ENCODE measurements around the gene AEN.
"Not testable (repeated sequence)": the region's sequence is repeated elsewhere in the genome, so short reads cannot be mapped to it uniquely, and the experiment has no call there.

Gene AEN

DNA sequence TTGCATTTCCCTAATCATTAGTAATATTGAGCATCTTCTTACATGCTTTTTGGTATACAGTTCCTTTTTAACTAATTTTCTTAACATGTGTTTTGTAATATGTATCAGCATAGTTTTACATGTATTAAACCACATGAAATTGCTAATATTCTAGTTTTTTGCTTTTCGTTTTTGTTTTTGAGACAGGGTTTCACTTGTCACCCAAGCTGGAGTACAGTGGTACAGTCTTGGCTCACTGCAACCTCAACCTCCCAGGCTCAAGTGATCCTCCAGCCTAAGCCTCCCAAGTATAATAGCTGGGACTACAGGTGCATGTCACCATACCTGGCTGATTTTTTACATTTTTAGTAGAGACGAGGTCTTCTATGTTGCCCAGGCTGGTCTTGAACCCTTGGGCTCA lies 13.3 kb downstream of the AEN start:
- DNase-seq: no peak

- no peak for DNase-seq
These were observed 14.2 kb downstream of the AEN start for GRCh38 chr15:88635318-88635717.

DNA sequence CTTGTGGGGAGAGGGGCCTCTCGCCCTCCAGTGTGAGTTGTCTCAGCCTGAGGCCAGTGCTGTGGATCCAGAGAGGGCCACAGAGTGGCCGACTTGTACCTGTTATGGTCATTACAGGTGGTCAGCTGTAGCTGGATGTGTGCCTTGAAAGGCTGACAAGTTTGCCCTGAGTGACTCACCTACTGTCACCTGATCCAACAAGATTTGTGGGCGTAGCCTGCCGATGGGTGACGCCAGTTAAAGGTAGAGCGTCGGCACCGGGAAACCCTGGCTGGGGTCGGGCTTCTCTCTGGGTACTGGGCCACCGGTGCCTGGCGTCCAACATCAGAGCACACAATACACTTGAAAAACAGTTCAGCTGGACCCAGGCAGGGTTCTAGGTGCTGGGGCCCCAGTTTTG lies 14.9 kb downstream of the AEN start:
- DNase-seq: peak; percentile 65

- no peak for DNase-seq
These were observed 15.5 kb downstream of the AEN start for GRCh38 chr15:88636654-88637053.

DNA sequence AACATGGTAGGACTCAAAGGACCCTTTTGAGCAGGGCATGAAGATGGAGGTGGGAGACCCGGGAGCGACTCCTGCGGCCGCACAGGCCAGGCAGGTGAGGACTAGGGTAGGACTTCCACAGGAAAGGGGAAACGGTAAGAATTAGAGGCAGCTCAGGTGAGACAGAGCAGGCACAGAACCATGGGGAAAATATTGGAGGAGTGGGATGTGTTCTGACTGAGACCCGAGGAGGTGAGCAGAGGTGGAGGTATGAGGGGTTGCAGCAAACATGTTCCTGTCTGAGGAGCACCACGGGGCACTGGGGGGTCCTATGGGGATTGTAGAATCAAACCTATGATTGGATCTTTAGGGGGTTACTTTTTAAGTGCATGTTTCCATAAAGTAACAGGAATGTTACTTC lies 16.3 kb downstream of the AEN start:
- no peak for DNase-seq

DNA sequence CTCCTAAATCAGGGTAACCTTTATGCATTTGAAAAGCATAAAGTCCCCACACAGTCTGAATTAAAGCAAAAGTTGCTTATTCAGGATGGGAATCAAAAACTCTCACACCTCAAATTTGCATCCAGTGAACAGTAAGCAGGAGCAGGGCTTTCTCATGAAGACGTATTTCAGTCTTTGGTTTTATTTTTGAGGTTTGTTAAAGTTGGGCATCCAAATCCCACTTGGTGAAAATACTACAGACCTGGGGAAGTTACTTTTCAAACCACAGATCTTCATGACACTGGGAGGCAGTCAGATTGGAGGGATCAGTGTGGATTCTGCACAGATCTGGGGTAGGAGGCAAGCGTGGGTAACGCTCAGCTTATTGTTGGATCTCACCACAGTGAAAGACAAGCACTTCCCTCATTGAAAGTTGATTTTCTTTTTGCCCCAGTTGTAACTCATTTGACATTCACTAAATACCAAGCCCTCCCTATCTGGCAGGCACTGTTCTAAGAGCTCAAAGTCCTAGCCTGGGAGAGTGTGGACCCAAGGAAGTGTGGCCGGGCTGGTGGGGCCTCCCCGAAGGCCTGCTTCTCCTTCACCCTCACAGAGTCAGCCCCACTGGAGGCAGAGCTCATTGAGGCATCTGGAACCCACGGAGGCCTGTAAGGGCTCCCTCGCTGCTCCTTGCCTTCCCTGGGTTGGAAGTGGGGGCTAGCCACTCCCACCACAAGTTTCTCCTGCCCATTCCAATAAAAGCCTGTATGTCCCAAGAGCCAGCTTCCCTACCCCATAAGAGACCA lies 16.9 kb downstream of the AEN start:
- DNase-seq: no peak

GRCh38 chr15:88638626-88639372 lies 17.7 kb downstream of the AEN start, which contains the start of gene ISG20:
ISG20 (plus strand) TSS chr15:88639016; CDS start chr15:88639367, 351 bp downstream.
- DNase-seq: peak; percentile 98

GRCh38 chr15:88641959-88642452 lies 20.9 kb downstream of the AEN start:
- no peak for DNase-seq

DNA sequence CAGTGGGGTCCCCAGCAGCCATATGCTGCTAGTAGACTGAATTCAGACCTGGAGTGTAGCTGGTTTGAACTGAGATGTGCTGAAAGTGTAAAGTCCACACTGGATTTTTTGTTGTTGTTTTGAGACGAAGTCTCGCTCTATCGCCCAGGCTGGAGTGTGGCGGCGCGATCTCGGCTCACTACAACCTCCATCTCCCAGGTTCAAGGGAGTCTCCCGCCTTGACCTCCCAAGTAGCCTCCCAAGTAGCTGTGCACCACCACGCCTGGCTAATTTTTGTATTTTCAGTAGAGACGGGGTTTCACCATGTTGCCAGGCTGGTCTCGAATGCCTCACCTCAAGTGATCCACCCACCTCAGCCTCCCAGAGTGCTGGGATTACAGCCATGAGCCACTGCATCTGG lies 21.4 kb downstream of the AEN start:
- DNase-seq: not testable (repeated sequence)

DNA sequence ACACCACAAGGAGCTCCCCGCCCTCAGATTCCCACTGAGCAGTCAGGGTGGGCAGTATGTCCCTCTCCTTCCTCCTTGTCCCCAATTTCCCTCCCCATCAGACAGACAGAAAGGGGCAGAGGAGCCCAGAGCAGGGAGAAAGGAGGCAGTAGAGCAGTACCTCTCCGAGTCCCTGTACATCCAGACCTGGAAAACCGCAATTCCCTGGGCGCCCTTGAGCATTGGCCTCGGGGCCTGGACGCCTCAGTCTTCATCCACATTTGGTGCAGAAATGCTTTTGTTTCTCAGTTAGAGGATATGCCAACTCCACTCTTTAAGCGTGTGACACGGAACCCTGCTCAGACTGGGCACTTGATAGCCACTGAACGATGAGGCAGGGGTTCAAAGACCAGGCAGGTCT lies 23.6 kb downstream of the AEN start:
- no peak for DNase-seq

- DNase-seq: no peak
These were observed 24.3 kb downstream of the AEN start for GRCh38 chr15:88645171-88646087.

GRCh38 chr15:88646088-88646405 lies 24.9 kb downstream of the AEN start:
- no peak for DNase-seq

- no peak for DNase-seq
These were observed 25.8 kb downstream of the AEN start for GRCh38 chr15:88646951-88647350.

DNA sequence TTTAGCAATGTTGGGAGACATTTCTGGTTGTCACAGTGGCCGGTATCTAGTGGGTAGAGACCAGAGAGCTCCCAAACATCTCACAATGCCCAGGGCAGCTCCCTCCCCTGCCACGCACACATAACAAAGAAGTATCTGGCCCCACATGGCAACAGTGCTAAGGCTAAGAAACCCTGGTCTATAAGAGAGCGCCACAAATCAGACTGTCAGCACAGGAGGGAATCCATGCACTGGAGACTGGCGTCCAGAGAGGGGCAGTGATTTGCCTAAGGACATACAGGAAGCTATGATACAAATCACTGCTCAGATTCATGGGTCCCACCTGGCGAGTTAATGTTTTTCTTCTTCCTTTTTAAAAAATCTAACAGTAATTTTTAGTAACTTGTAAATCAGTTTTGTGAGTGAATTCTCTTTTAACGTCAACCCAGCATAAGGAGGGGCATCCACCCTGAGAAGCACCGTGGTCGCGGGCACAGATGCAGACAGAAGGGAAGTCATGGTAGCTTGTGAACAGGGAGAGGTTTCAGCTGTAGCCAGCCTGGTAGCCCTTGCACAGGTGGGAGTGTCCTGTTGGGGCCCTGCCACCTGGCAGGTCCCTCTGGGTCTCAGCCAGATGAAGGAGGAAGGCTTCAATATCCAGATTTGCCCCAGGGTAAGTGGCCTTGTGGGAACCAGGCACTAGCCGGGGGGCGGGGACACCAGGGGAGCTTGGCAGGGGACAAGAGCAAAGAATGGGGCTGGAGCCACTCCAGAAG lies 26.4 kb downstream of the AEN start:
- no peak for DNase-seq

DNA sequence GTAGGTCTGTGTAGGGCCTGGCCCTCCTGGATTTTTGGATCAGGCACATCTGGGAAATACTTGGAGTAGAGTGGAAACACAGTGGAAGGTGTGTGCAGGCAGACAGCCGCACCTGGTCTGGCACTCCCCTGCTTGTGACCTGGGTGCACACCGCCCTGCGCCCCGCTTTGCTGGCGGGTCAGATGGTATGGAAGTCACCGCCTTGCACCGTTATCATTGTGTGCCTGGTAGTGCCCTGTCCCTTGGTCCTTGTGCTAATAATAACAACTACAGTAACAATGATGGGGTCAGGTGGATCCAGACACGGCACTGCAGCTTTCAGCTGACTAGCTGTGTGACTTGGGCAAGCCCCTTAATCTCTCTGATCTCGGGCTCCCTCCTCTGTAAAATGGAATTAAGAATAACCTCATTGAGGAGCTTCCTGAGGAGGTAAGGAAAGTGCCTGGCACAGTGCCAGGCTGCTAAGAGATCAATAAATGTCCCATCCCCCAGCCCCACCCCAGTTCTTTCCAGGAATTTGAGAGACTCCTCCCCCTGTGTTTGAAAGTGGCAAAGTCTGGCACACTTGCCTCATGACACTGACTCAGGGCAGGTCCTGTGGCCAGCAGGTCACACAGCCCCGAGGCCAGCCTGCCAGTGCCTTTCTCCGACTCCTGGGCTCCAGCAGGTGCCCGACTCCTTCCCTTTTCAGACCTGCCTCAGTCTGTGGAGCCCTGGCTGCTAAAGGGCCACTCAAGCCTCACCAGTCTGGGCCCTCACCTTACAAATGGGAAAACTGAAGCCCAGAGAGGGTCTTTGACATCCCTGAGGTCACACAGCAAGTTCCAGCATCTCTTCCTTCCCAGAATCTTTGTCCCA lies 27.4 kb downstream of the AEN start:
- no peak for DNase-seq

- peak; percentile 80 for DNase-seq
These were observed 28.2 kb downstream of the AEN start for GRCh38 chr15:88649286-88649733.

DNA sequence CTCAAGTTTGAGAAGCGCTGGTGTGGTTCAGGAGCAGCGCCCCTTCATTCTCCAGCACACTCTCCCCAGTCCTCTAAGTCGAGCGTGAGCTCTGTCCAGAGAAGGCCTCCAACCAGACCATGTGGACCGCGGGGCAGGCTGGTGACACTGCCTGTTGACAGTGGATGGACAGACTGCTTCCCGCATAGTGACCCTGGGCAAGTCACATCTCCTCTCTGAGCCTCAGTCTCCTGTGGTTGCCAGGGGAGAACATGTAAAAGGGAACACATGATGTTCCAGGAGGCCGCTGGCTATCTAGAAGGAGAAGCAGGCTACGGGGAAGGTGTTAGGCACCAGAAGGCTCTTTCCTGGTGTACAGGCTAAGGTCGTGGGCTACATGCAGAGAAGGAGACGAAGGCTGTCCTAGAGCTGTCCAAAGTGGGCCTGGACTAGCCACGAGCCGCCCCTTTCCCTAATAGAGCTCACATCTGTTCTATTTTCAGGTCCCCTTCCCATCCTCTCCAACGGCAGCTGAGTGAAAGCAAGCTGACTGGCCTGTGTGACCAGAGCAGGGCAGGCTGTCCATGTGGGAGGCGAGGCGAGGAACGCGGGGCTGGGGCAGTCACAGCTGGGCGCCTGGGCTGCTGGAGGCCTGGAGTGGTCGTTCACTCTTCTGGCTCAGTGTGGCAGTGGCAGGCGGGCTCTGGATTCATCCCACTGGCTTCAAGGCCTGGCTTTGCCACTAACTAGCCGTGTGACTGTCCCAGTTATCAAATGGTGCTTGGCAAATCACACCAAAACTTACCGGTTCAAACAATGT lies 28.8 kb downstream of the AEN start:
- no peak for DNase-seq

DNA sequence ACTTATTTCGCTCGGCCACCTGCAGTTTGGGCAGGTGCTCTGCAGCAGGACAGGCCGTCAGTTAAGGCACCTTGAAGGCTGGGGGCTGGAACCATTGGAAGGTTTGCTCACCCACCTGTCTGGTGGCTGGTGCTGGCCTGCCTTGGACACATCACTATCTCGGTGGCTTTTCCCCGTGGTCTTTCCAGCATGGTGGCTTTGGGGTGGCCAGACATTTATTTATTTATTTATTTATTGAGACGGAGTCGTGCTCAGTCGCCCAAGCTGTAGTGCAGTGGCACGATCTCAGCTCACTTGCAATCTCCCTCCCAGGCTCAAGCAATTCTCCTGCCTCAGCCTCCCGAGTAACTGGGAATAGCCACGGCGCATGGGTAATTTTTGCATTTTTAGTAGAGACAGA lies 29.4 kb downstream of the AEN start:
- no peak for DNase-seq

- no peak for DNase-seq
These were observed 30.1 kb downstream of the AEN start for GRCh38 chr15:88651136-88651732.

- no peak for DNase-seq
These were observed 30.8 kb downstream of the AEN start for GRCh38 chr15:88651971-88652370.
